ENCODE results near the gene XBP1. TPM values are rescaled to one million over a fixed set of nuclear protein-coding genes. Genes with fewer than 3 reads are reported as not detected.

Gene XBP1
- polyA plus RNA-seq, 1 of the 3 experiments (the other 2 are of a cell fraction) = 55.6 TPM

DNA sequence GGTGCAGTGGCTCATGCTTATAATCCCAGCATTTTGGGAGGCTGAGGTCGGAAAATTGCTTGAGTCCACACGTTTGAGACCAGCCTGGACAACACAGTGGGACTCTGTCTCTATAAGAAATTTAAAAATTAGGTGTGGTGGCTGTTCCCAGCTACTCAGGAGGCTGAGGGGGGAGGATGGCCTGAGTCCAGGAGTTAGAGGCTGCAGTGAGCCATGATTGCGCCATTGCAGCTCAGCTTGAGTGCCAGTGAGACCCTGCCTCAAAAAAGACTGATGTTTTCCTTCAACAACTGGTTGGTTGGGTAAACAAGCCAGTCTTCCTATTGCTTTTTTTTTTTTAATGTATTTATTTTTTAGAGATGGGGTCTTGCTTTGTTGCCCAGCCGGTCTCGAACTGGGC, 9.2 kb downstream of the XBP1 start:
- TF ChIP-seq YY1 (IDR thresholded peaks at IDR 0.05; ENCODE audit: low read depth) (no peak), TAF1 (IDR thresholded peaks at IDR 0.05; ENCODE audit: borderline replicate concordance, low read depth, low read length) (no peak), MXI1 (IDR thresholded peaks at IDR 0.05; ENCODE audit: low read depth, low read length) (no peak), NFIC (IDR thresholded peaks at IDR 0.05; ENCODE audit: borderline replicate concordance) (no peak), NRF1 (IDR thresholded peaks at IDR 0.05; ENCODE audit: low read depth, low read length) (no peak), RCOR1 (IDR thresholded peaks at IDR 0.05; ENCODE audit: low read length) (no peak), GABPA (IDR thresholded peaks at IDR 0.05; ENCODE audit: low read depth) (no peak), RFX5 (IDR thresholded peaks at IDR 0.05; ENCODE audit: low read length) (no peak), RXRA (IDR thresholded peaks at IDR 0.05; ENCODE audit: borderline replicate concordance, low read depth) (no peak), MEF2A (IDR thresholded peaks at IDR 0.05; ENCODE audit: borderline replicate concordance, low read depth) (no peak), SMC3 (IDR thresholded peaks at IDR 0.05; ENCODE audit: low read depth, low read length) (no peak), TCF12 (IDR thresholded peaks at IDR 0.05) (no peak), EZH2phosphoT487 (IDR thresholded peaks at IDR 0.05; ENCODE audit: borderline replicate concordance, low read depth) (no peak)
- TF ChIP-seq, protein P1, sequence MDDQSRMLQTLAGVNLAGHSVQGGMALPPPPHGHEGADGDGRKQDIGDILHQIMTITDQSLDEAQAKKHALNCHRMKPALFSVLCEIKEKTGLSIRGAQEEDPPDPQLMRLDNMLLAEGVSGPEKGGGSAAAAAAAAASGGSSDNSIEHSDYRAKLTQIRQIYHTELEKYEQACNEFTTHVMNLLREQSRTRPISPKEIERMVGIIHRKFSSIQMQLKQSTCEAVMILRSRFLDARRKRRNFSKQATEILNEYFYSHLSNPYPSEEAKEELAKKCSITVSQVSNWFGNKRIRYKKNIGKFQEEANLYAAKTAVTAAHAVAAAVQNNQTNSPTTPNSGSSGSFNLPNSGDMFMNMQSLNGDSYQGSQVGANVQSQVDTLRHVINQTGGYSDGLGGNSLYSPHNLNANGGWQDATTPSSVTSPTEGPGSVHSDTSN (IDR thresholded peaks at IDR 0.05) = no peak
- TF ChIP-seq, protein P2, sequence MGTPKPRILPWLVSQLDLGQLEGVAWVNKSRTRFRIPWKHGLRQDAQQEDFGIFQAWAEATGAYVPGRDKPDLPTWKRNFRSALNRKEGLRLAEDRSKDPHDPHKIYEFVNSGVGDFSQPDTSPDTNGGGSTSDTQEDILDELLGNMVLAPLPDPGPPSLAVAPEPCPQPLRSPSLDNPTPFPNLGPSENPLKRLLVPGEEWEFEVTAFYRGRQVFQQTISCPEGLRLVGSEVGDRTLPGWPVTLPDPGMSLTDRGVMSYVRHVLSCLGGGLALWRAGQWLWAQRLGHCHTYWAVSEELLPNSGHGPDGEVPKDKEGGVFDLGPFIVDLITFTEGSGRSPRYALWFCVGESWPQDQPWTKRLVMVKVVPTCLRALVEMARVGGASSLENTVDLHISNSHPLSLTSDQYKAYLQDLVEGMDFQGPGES (IDR thresholded peaks at IDR 0.05; ENCODE audit: low read depth, low read length) = no peak
- TF ChIP-seq, protein P3, sequence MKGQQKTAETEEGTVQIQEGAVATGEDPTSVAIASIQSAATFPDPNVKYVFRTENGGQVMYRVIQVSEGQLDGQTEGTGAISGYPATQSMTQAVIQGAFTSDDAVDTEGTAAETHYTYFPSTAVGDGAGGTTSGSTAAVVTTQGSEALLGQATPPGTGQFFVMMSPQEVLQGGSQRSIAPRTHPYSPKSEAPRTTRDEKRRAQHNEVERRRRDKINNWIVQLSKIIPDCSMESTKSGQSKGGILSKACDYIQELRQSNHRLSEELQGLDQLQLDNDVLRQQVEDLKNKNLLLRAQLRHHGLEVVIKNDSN (IDR thresholded peaks at IDR 0.05; ENCODE audit: borderline replicate concordance, low read depth) = no peak
- TF ChIP-seq, protein P4, sequence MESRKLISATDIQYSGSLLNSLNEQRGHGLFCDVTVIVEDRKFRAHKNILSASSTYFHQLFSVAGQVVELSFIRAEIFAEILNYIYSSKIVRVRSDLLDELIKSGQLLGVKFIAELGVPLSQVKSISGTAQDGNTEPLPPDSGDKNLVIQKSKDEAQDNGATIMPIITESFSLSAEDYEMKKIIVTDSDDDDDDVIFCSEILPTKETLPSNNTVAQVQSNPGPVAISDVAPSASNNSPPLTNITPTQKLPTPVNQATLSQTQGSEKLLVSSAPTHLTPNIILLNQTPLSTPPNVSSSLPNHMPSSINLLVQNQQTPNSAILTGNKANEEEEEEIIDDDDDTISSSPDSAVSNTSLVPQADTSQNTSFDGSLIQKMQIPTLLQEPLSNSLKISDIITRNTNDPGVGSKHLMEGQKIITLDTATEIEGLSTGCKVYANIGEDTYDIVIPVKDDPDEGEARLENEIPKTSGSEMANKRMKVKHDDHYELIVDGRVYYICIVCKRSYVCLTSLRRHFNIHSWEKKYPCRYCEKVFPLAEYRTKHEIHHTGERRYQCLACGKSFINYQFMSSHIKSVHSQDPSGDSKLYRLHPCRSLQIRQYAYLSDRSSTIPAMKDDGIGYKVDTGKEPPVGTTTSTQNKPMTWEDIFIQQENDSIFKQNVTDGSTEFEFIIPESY (IDR thresholded peaks at IDR 0.05; ENCODE audit: borderline replicate concordance, low read depth) = no peak
- CTCF ChIA-PET = interaction anchor here (0.6 to 1.8 kb wide), 4 partner anchors 12 to 249 kb away, joined by 3 to 7 read pairs (median 4); no protein-coding TSS in a partner anchor
- Histone ChIP-seq H3K27me3 (ENCODE audit: insufficient read depth) (no peaks in the 10 kb centered on the region), H4K20me1 (ENCODE audit: insufficient read depth) (peaks cover 25% of the 10 kb centered on the region), H2AFZ (ENCODE audit: low read depth) (no peak overlapping the region), H3F3A (replicated peaks; ENCODE audit: insufficient read depth) (peaks cover 53% of the 10 kb centered on the region), H3K9me2 (no peaks in the 10 kb centered on the region), H3K9me3 (no peaks in the 10 kb centered on the region), H3K27ac (ENCODE audit: low read depth in 2 of 2, low read length in 1 of 2) (no peak overlapping the region), H3K9ac (no peak overlapping the region), H3K36me3 (replicated peaks in 1 of 2; ENCODE audit: control insufficient read depth in 1 of 2, insufficient read depth in 2 of 2, low read length in 1 of 2) (peaks cover 53 to 54% of the 10 kb centered on the region in 2 experiments), H3K79me2 (ENCODE audit: insufficient read depth) (peaks cover 29% of the 10 kb centered on the region), H3K4me2 (no peak overlapping the region), H3K4me1 (ENCODE audit: control insufficient read depth in 1 of 2, insufficient read depth in 2 of 2, low read depth in 1 of 2, low read length in 1 of 2) (no peaks in the 10 kb centered on the region; a peak in 1 of 4 replicates), H3K4me3 (ENCODE audit: low read depth in 2 of 2, low read length in 1 of 2) (no peak overlapping the region)
- no peak for DNase-seq
- WGBS (ENCODE audit: low lambda C conversion rate) = 100% methylated on average over 5 of the region's 5 CpGs
- POLR2A ChIA-PET = interaction anchor here (0.7 kb wide), 1 partner anchor 35 kb away, joined by 3 read pairs; no protein-coding TSS in a partner anchor
